Astrocyte of the spinal cord (primary cell): ENCODE measurements around the gene TTC24.
A peak's percentile ranks its signal among the peaks of the same experiment; 100 is the strongest.

ENCODE experiments used
- DNase-seq: peaks from one replicate; pipeline ENCODE4 v3.0.0; 2011; ENCODE audit warnings: low read depth, low spot score
- H3K4me3 ChIP-seq: 2 replicates; pipeline ENCODE4 v1.5.1; 2011; ENCODE audit warnings: low read depth, mild to moderate bottlenecking, low read length, moderate library complexity
- CTCF ChIP-seq: IDR thresholded peaks from 2 replicates; pipeline ENCODE4 v1.5.1; 2012; ENCODE audit warnings: low read depth, mild to moderate bottlenecking, low read length, inconsistent platforms
- in situ Hi-C: cut with HindIII; loops from 2 replicates; pipeline ENCODE4 v1.10.0; 2017; ENCODE audit warnings: low sequenced_read_pairs

The TTC24 gene

DNA sequence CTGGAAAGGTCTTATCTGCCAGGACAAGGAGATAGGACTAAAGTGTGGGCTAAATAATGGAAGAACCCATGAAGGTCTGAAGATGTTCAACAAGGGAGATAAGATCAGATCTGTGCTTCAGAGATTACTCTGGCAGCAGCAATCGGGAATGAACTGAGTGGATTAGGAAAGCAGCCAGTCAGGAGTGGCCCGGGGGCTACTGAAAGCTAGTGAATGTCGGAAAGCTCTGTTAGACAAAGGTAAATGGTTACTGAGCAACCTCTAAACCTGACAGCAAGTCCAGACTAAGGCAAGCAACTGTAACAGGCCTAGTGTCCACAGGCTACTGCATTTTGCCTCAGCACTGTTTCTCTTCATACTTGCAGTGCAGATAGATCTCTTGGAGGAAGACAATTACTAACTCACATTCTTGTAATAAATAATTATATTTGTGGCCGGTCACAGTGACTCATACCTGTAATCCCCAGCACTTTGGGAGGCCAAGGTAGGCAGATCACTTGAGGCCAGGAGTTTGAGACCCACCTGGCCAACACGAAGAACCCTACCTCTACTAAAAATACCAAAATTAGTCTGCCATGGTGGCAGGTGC, 19.6 kb upstream of the TTC24 start:
- no peak overlapping the region for H3K4me3 ChIP-seq
- DNase-seq = no peak
- in situ Hi-C loops = no loop called here
- no peak for TF ChIP-seq CTCF

DNA sequence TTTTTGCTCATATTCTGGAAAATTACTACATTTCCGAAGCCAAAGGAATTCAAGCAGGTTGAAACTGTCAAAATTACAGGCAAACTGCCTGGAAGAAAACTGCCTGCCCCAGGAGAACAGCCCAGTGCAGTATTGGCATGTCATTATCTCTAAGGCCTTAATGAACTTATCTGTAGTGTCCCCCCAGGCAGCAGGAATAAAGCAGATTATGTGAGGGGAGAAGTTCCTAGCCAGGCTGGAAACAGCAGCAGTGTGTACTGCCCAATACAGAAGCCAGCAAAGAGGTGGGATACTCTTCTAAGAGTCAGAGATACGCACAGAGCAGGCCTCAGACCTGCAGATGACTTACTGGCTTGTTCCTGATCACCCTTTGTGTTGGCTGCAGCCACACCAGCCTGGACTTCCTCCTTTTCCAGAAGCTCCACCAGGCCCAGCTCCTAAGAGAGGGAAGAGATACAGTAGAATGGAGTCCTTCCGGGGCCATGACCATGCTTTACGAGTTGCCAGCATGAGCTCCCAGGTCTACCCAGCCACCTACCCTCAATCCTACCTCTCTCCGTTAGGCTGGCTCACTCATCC, 18.8 kb upstream of the TTC24 start:
- DNase-seq = no peak
- no peak for TF ChIP-seq CTCF
- in situ Hi-C loops = no loop called here
- no peak overlapping the region for H3K4me3 ChIP-seq

DNA sequence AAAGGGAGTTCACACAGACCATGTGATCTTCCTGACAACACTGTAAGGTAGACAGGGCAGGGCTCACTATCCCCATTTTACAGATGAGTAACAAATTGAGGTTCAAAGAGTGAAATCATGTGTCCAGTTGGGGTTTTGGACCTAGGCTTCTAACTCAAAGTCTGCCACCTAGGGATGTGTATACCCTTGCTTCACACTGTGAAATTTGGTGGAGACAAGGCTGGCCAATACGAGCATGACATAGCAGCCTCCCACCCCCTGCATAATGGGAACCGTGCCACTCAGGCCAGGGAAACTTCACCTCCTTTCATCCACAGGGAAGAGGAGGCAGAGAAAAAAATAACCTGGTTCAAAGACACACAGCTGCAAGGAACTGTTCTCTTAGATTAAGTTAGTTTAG, 14.0 kb upstream of the TTC24 start:
- H3K4me3 ChIP-seq = no peak overlapping the region
- in situ Hi-C loops = no loop called here
- no peak for TF ChIP-seq CTCF
- no peak for DNase-seq

- no peak for DNase-seq
- TF ChIP-seq CTCF = no peak
- H3K4me3 ChIP-seq = no peak overlapping the region
- in situ Hi-C loops = no loop called here
These were observed 13.1 kb upstream of the TTC24 start for GRCh38 chr1:156566436-156566835.

DNA sequence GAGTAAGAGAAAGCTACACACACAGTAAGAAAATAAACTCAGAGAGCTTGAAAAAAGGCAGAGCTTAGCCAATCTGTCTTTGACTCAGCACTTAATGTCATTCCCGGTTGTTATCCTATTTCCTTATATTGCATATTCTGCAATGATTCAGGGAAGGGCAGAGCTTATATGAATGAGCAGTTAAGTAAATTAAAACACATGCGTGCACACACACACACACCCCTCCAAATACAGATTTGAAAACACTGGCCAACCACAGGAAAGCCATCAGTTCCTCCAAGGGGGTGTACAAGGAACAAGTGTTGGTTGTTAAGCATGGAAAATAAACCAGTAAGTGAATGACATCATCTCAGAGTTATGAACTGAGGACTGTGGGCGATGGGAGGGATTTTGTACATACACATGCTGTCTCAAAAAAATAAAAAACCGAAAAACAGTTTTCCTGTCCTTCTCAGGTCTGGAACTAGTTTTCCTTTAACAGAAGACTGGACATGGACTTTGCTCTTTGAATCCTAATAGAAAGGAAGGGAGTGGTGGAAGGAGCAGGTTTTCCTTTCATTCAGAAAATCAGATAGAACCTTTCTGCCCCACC, 8.2 kb upstream of the TTC24 start:
- peak; percentile 87 for DNase-seq
- peak overlapping the region; percentile 73 for H3K4me3 ChIP-seq
- TF ChIP-seq CTCF = no peak
- in situ Hi-C loops = no loop called here

DNA sequence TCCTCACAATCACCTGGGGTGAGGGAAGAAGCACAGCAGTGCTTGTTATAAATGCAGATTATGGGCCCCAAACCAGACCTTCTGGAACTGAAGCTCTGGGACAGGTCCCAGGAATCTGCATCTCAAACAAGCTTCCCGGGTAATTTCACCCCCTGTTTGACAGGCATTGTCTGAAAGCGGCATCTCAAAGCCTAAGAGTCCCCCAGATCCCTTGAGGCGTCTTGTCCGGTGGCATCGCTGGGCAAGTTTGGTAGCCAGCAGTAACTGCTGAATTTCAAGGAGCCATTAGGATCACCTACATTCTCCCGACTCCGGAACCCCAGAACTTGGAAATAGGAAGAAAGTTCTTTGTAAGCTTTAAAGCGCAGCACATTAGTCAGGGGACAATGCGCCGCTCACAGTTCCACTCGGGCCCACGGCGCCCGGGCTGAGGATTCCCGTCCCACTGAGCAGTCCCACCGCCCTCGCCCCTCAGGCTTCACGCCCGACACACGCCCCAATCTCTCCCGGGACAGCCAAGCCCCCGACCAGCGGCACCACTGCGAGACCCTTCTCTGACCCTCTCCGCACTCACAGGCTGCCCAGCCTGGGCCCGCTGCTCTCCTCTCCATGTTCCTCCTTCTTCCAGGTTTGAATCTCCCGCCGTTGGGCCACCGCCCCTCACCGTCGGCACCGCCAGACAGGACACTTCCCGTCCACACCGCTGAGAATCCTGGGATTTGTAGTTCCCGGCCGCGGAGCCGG, 7.4 kb upstream of the TTC24 start, which contains the start of gene IQGAP3:
Gene IQGAP3, minus strand, starts transcription at position 647 of the 744 bp plus-strand sequence. Its CDS starts 36 bp downstream, at position 611.
- H3K4me3 ChIP-seq = peak within 1 kb of the TSS; percentile 73
- TF ChIP-seq CTCF = no peak
- in situ Hi-C loops = no loop called here
- DNase-seq = peak; percentile 83
